ENCODE data around the gene CPAMD8.

The CPAMD8 gene

GRCh38 chr19:16847430-16847829 is 179.2 kb downstream of the CPAMD8 start:
- POLR2A ChIA-PET: no interaction called here
- no peak for DNase-seq
- peaks cover 8 to 85% (median 60%) of the 10 kb centered on the region in 4 experiments for H3K36me3 ChIP-seq (ENCODE audit: control insufficient read depth in 4 of 4, insufficient read depth in 4 of 4, low read length in 3 of 4)
- H3K4me3 ChIP-seq (ENCODE audit: control insufficient read depth in 1 of 7, extremely low read depth in 1 of 7, insufficient read depth in 4 of 7, low read depth in 2 of 7, low read length in 6 of 7): no peak overlapping the region
- H3K4me1 ChIP-seq (ENCODE audit: control extremely low read depth in 1 of 4, control insufficient read depth in 4 of 4, insufficient read depth in 4 of 4, low read length in 3 of 4): no peaks in the 10 kb centered on the region
- no peaks in the 10 kb centered on the region for H3K9me3 ChIP-seq (ENCODE audit: control extremely low read depth in 1 of 5, control insufficient read depth in 4 of 5, insufficient read depth in 2 of 5, low read depth in 1 of 5, low read length in 4 of 5)
- H3K27me3 ChIP-seq (replicated peaks in 2 of 5; ENCODE audit: control insufficient read depth in 4 of 5, insufficient read depth in 5 of 5, low read length in 4 of 5): no peaks in the 10 kb centered on the region
- CTCF ChIA-PET: no interaction called here
- no peak overlapping the region for H3K27ac ChIP-seq (ENCODE audit: insufficient read depth in 1 of 2, low read depth in 1 of 2, low read length in 2 of 2, poor library complexity in 1 of 2, severe bottlenecking in 2 of 2)
- 100% methylated on average over 4 of the region's 6 CpGs for WGBS (ENCODE audit: insufficient coverage)

GRCh38 chr19:16846901-16847300 is 179.7 kb downstream of the CPAMD8 start:
- no peak overlapping the region for H3K27ac ChIP-seq (ENCODE audit: insufficient read depth in 1 of 2, low read depth in 1 of 2, low read length in 2 of 2, poor library complexity in 1 of 2, severe bottlenecking in 2 of 2)
- H3K36me3 ChIP-seq (ENCODE audit: control insufficient read depth in 4 of 4, insufficient read depth in 4 of 4, low read length in 3 of 4): peaks cover 8 to 84% (median 60%) of the 10 kb centered on the region in 4 experiments
- no peak for DNase-seq
- POLR2A ChIA-PET: no interaction called here
- no peaks in the 10 kb centered on the region for H3K9me3 ChIP-seq (ENCODE audit: control extremely low read depth in 1 of 5, control insufficient read depth in 4 of 5, insufficient read depth in 2 of 5, low read depth in 1 of 5, low read length in 4 of 5)
- CTCF ChIA-PET: no interaction called here
- no peaks in the 10 kb centered on the region for H3K27me3 ChIP-seq (replicated peaks in 2 of 5; ENCODE audit: control insufficient read depth in 4 of 5, insufficient read depth in 5 of 5, low read length in 4 of 5)
- no peak overlapping the region for H3K4me3 ChIP-seq (ENCODE audit: control insufficient read depth in 1 of 7, extremely low read depth in 1 of 7, insufficient read depth in 4 of 7, low read depth in 2 of 7, low read length in 6 of 7)
- WGBS (ENCODE audit: insufficient coverage): 96% methylated on average over 16 of the region's 16 CpGs
- no peaks in the 10 kb centered on the region for H3K4me1 ChIP-seq (ENCODE audit: control extremely low read depth in 1 of 4, control insufficient read depth in 4 of 4, insufficient read depth in 4 of 4, low read length in 3 of 4)
